Spleen (tissue), 7 donors: ENCODE data around the gene DNAH10.

Source experiments
- CTCF ChIP-seq, 11 experiments: fragments of 200-600 bp in 7 of 11; fragments of 450-650 bp in 4 of 11; sonication (generic) in 4 of 11; IDR thresholded peaks in 8 of 11; conservative IDR thresholded peaks in 3 of 11; 1 replicate in 7 of 11; 2 replicates in 4 of 11; pipeline versions ENCODE4 v1.4.0 to v1.8.0; 2016 to 2021; ENCODE audit warnings: antibody characterized with exemption in 11 of 11, inconsistent platforms in 4 of 11, mild to moderate bottlenecking in 1 of 11
- POLR2A ChIP-seq, 3 donors: fragments of 450-650 bp; IDR thresholded peaks; one replicate each; pipeline ENCODE4 v1.5.1; 2017; ENCODE audit warnings: antibody characterized with exemption in 3 of 3, mild to moderate bottlenecking in 1 of 3
- donor health status: DM: no; HTN: no; CAD: no; lungs with moderate emphysema.
- donor health status: DM: no; HTN: no; CAD: no.
- donor health status: DM: no; HTN: no; CAD: no.

- TF ChIP-seq POLR2A (IDR thresholded peaks at IDR 0.05) (no peak), CTCF (IDR thresholded peaks at IDR 0.05 in 8 of 11, conservative IDR thresholded peaks at IDR 0.05 in 3 of 11) (no peak)
Observed at GRCh38 chr12:123941000-123941399, 178.9 kb downstream of the DNAH10 start.
